ENCODE results near the gene TMEM63A. TPM values are rescaled to one million over a fixed set of nuclear protein-coding genes. Genes with fewer than 3 reads are reported as not detected.
A peak's percentile ranks its signal among the peaks of the same experiment; 100 is the strongest.

Gene TMEM63A
- total and polyA plus RNA-seq, 8 donors: 5.3 to 208 (median 84.5) TPM

- no peak for DNase-seq
- no peaks in the 10 kb centered on the region for H3K27me3 ChIP-seq
- WGBS, 5 donors: 26 to 53% (median 34%) methylated on average over 5 of the region's 5 CpGs
- intact Hi-C loops (cut with DNase I; ENCODE audit: low total_unique reads): no loop called here
- peak overlapping the region; percentile 92 to 96 (median 95) for H3K27ac ChIP-seq
- H3K36me3 ChIP-seq: peaks cover 0 to 19% (median 15%) of the 10 kb centered on the region in 4 donors
- H3K4me3 ChIP-seq: peak overlapping the region; percentile 74 to 98 (median 88)
- peaks cover 57 to 76% (median 68%) of the 10 kb centered on the region in 4 donors for H3K4me1 ChIP-seq
- no peaks in the 10 kb centered on the region for H3K9me3 ChIP-seq
- no peak for TF ChIP-seq POLR2AphosphoS5 (IDR thresholded peaks at IDR 0.05)
These were observed 1.5 kb downstream of the TMEM63A start for GRCh38 chr1:225880636-225881035.

- DNase-seq: no peak
- peak overlapping the region in 3 of 4 donors; percentile 17 to 80 (median 74) for H3K4me3 ChIP-seq
These were observed 2.0 kb downstream of the TMEM63A start for GRCh38 chr1:225880222-225880588.

DNA sequence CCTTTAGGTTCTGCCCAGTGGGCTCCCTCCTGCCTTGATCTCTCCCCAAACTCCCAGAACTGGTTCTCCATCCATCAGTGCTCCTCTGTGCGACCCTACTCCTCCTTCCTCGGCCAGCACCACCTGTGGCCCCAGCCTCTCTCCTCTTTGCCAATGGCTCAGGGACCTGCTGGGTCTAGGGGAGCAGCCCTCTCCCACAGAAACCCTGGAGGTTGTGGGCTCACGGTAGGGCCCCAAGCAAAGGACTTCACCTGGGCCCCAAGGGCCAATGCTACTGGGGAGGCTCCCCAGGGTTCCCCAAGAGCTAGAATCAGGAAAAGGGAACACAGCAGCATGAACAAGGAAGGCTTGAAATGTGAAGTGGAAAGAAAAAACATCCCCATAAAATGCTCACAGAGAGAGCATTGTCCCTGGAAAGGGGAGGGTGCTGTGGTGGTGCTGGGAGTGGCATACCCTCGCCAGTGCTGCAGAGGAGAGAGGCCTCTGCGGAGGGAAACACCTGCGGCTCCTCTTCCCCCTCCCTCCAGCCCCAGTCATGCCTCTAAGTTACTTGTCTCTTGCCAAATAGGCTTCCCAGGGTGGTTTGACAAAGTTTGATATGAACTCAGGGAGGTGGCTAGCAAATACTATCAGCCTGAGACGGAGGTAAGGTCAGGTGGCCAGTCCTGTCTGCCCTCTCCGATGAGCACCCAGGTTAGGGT lies 2.5 kb downstream of the TMEM63A start:
- 37 to 56% (median 50%) methylated on average over 8 of the region's 8 CpGs for WGBS, 5 donors
- H3K4me1 ChIP-seq: peaks cover 64 to 85% (median 77%) of the 10 kb centered on the region in 4 donors
- intact Hi-C loops (cut with DNase I; ENCODE audit: low total_unique reads): no loop called here
- TF ChIP-seq EP300 (IDR thresholded peaks at IDR 0.05) (no peak), POLR2AphosphoS5 (IDR thresholded peaks at IDR 0.05) (peak in 1 of 3 donors; percentile 6), POLR2A (IDR thresholded peaks at IDR 0.05) (no peak)
- TF ChIP-seq, protein P1, sequence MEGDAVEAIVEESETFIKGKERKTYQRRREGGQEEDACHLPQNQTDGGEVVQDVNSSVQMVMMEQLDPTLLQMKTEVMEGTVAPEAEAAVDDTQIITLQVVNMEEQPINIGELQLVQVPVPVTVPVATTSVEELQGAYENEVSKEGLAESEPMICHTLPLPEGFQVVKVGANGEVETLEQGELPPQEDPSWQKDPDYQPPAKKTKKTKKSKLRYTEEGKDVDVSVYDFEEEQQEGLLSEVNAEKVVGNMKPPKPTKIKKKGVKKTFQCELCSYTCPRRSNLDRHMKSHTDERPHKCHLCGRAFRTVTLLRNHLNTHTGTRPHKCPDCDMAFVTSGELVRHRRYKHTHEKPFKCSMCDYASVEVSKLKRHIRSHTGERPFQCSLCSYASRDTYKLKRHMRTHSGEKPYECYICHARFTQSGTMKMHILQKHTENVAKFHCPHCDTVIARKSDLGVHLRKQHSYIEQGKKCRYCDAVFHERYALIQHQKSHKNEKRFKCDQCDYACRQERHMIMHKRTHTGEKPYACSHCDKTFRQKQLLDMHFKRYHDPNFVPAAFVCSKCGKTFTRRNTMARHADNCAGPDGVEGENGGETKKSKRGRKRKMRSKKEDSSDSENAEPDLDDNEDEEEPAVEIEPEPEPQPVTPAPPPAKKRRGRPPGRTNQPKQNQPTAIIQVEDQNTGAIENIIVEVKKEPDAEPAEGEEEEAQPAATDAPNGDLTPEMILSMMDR (IDR thresholded peaks at IDR 0.05): no peak
- H3K9me3 ChIP-seq: no peaks in the 10 kb centered on the region
- peak overlapping the region; percentile 92 to 96 (median 95) for H3K27ac ChIP-seq
- no peaks in the 10 kb centered on the region for H3K27me3 ChIP-seq
- DNase-seq: peak in 1 of 2 donors; percentile 84
- peak overlapping the region in 3 of 4 donors; percentile 17 to 80 (median 74) for H3K4me3 ChIP-seq
- peaks cover 2 to 28% (median 24%) of the 10 kb centered on the region in 4 donors for H3K36me3 ChIP-seq

More at GRCh38 chr1:225880222-225880588, 2.0 kb downstream of the TMEM63A start:
- intact Hi-C loops (cut with DNase I; ENCODE audit: low total_unique reads): no loop called here
- TF ChIP-seq, protein P1 (IDR thresholded peaks at IDR 0.05): no peak
- TF ChIP-seq POLR2A (IDR thresholded peaks at IDR 0.05) (no peak), POLR2AphosphoS5 (IDR thresholded peaks at IDR 0.05) (no peak), EP300 (IDR thresholded peaks at IDR 0.05) (no peak)
- Histone ChIP-seq H3K27ac (peak overlapping the region; percentile 92 to 96 (median 95)), H3K36me3 (peaks cover 0 to 23% (median 19%) of the 10 kb centered on the region in 4 donors), H3K9me3 (no peaks in the 10 kb centered on the region), H3K27me3 (no peaks in the 10 kb centered on the region), H3K4me1 (peaks cover 58 to 80% (median 71%) of the 10 kb centered on the region in 4 donors)
- WGBS, 5 donors: 41 to 100% (median 45%) methylated on average over 1 to 2 of the region's 2 CpGs

GRCh38 chr1:225878282-225878681 lies 3.9 kb downstream of the TMEM63A start:
- Histone ChIP-seq H3K4me3 (no peak overlapping the region), H3K36me3 (peaks cover 14 to 42% (median 38%) of the 10 kb centered on the region in 4 donors), H3K27me3 (no peaks in the 10 kb centered on the region), H3K27ac (peak overlapping the region; percentile 33 to 96 (median 92)), H3K9me3 (no peaks in the 10 kb centered on the region), H3K4me1 (peaks cover 73 to 86% (median 83%) of the 10 kb centered on the region in 4 donors)
- WGBS, 5 donors: 42 to 62% (median 56%) methylated on average over 4 of the region's 4 CpGs
- no peak for TF ChIP-seq POLR2AphosphoS5 (IDR thresholded peaks at IDR 0.05)
- TF ChIP-seq EP300 (IDR thresholded peaks at IDR 0.05): no peak
- TF ChIP-seq POLR2A (IDR thresholded peaks at IDR 0.05): no peak
- TF ChIP-seq, protein P1 (IDR thresholded peaks at IDR 0.05): no peak
- DNase-seq: no peak
- intact Hi-C loops (cut with DNase I; ENCODE audit: low total_unique reads): no loop called here
